ENCODE measurements around the gene RXRA.

GRCh38 chr9:134404376-134405358 is 78.4 kb downstream of the RXRA start:
- TF ChIP-seq EZH2 (IDR thresholded peaks at IDR 0.05; ENCODE audit: borderline replicate concordance, insufficient read depth, low read depth, low read length, poor library complexity, severe bottlenecking) (no peak), CTCF (IDR thresholded peaks at IDR 0.05) (no peak)
